NCI-H2196 (cell line): ENCODE results near the gene TNKS1BP1.
"Not testable (repeated sequence)": the region's sequence is repeated elsewhere in the genome, so short reads cannot be mapped to it uniquely, and the experiment has no call there.

Experiments
- DNase-seq: peaks from one replicate; lab custom pipeline; 2025; ENCODE audit not compliant: unreplicated experiment; lab: John Stamatoyannopoulos, UW

TNKS1BP1 gene

GRCh38 chr11:57296205-57296604 lies 28.5 kb downstream of the TNKS1BP1 start:
- DNase-seq, result not testable (repeated sequence)

DNA sequence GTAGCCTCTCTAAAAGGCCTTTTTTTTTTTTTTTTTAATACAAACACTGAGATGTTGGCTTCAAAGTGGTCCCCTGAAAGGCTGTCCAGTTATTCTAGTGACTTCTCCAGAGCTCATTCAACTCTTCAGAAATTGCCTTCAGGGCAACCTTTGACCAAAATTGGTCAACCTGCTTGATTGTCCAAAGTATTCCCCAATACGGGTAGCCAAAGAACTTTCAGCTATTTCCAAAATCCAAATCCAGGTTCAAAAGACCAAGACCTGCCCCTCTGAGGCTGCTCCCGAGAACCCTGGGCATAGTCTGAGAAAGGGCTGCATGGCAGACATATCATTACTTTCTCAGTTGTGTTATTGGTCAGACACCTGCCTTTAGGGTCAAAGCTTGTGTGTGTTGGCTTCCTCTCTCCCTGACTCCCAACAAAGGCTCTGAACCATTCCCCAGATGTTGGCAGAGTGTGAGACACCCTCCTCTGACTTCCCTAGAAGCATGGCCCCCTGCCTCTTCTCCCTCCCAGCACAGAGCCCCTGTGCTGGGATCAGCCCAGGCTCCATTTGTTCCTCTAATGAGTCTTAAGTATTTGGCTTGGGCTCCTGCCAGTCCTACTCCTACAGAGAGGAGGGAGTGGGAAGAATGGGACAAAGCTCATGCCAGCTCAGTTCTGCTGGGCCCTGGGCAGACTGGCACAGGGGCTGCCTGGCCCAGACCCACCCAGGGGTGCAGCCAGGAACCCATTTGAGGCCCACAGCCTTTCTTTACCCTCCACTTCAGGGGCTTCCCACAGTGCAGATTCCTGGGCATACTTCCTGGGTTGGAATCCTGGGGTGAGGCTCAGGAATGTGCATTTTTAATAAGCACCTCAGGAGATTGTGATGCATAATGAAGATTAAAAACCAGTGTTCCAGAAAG lies 30.3 kb downstream of the TNKS1BP1 start:
- peak; percentile 75 for DNase-seq

GRCh38 chr11:57290288-57290687 lies 34.5 kb downstream of the TNKS1BP1 start:
- no peak for DNase-seq

- DNase-seq, result peak; percentile 36
Measured at GRCh38 chr11:57288771-57289579, 35.8 kb downstream of the TNKS1BP1 start.

- no peak for DNase-seq
Measured at GRCh38 chr11:57287884-57288283, 36.9 kb downstream of the TNKS1BP1 start.

DNA sequence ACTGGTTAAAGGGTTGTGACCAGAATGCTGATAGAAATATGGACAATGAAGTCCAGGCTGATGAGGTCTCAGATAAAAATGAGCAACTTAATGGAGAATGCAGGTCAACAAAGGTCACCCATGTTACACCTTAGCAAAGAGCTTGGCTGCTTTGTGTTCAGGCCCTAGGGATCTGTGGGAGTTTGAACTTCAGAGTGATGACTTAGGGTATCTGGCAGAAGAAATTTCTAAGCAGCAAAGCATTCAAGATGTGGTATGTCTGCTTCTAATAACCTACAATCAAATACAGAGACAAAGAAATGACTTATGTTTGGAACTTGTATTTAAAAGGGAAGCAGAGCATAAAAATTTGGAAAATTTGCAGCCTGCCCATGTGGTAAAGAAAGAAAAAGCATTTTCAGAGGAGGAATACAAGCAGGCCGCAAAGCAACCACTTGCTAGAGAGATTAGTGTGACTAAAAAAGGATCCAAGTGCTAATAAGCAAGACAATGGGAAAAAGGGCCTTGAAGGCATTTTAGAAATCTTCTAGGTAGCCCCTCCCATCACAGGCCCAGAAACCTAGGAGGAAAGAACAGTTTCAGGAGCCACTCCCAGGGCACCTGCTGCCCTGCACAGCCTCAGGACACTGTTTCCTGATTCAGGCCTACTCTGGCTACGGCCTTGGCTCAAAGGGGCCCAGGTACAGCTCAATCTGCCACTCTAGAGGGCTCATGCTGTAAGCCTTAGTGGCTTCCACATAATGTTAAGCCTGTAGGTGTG lies 41.3 kb downstream of the TNKS1BP1 start:
- DNase-seq, result no peak

DNA sequence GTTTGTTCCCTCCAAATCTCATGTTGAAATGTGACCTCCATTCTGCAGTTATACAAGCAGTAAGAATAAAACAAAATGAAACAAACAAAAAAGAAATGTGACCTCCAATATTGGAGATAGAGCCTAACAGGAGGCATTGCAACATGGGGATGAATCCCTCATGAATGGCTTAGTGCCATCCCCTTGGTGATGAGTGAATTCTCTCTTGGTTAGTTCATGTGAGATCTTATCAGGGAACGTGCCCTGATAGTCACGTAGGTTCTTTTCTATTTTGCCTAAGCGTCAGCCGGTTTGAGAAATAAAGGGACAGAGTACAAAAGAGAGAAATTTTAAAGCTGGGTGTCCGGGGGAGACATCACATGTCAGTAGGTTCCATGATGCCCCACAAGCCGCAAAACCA lies 43.2 kb downstream of the TNKS1BP1 start:
- not testable (repeated sequence) for DNase-seq

GRCh38 chr11:57279116-57279515 lies 45.6 kb downstream of the TNKS1BP1 start:
- no peak for DNase-seq

DNA sequence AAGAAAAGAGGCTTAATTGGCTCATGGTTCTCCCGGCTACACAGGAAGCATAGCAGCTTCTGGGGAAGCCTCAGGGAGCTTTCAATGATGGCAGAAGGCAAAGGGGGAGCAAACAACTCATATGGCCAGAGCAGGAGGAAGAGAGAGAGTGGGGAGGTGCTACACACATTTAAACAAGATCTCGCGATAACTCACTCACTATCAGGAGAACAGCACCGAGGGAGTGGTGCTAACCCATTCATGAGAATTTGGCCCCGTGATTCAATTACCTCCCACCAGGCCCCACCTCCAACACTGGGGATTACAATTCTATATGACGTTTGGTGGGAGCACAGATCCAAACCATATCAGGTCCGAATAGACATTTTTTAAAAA lies 46.0 kb downstream of the TNKS1BP1 start:
- no peak for DNase-seq

GRCh38 chr11:57277845-57278720 lies 46.7 kb downstream of the TNKS1BP1 start:
- peak; percentile 68 for DNase-seq

- DNase-seq, result no peak
Measured at GRCh38 chr11:57276971-57277675, 47.6 kb downstream of the TNKS1BP1 start.

GRCh38 chr11:57276169-57276970 lies 48.4 kb downstream of the TNKS1BP1 start:
- DNase-seq, result no peak

DNA sequence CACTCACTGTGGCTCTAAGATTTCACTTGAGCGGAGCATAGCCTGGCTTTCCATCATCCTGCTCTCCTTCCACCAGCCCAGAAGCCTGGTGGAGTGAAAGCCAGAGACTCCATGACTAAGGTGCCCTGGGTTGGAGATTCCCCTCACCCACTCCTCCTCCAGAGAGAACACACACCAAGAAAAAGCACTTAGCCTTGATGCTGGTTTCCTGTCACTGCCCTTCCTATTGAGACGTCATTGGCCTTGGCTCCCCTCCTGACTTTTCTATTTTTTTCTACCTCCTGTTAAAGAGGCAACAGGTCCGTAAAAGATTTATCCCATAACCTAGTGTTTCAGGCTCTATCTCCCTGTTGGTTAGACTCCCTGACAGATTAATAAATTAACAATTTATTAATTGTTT lies 49.2 kb downstream of the TNKS1BP1 start:
- DNase-seq, result no peak

DNA sequence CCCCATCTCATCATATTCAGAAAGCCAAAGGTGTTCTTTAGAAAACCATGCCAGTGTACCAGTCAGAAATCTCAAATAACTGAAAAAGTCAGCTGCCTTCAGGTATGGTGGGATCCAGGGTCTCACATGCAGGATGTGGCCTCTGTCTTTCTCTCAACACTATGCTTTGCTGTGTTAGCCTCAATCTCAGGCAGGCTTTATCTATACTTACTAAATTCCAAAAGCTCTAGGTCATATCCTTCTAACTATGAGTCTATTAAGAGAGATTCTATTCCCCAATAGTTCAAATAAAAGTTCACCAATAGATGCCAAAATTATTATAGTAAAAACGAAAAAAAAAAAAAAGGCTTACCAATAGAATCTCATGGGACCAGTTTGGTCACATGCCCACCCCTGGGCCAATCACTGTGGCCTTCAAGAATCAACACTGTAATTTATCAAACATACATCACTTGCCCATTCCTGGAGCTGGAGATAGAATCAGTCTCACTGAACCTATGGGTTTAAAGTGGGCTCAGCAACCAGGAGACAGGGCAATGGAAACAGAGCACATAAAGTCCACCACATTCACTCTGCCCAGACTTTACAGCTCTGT lies 49.8 kb downstream of the TNKS1BP1 start:
- DNase-seq, result no peak

- no peak for DNase-seq
Measured at GRCh38 chr11:57273448-57274058, 51.2 kb downstream of the TNKS1BP1 start.

DNA sequence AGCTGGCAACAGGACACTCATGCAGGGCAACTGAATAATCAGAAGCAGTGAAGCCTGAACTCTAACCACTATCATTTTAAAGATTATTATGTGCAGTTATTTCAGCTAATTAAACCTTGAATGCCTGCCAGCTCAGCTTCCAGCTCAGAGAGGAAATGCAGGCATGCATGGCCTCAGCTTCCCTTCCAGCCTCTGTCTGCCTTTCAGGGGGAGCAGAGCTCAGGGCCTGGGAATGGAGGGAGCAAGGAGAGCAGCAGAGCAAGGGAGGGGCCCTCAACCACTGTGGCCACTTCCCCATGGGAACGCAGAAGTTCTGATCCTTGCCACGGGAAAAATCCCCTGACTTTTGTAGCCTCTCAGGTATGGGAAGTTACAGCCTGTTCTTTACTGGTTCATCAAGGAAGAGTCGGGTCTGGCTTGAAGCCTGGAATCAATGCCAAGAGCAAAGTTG lies 55.2 kb downstream of the TNKS1BP1 start:
- DNase-seq, result no peak

GRCh38 chr11:57266157-57266556 lies 58.6 kb downstream of the TNKS1BP1 start:
- no peak for DNase-seq

- DNase-seq, result no peak
Measured at GRCh38 chr11:57263351-57263750, 61.4 kb downstream of the TNKS1BP1 start.
